Heart left ventricle (tissue), 16 donors: ENCODE data around the gene HPSE. TPM values are rescaled to one million over a fixed set of nuclear protein-coding genes. Genes with fewer than 3 reads are reported as not detected.

Source experiments
- ATAC-seq, 4 donors: fragments of 200-7000 bp; cut with Tn5 transposase; one replicate each; pipeline ENCODE4 v1.9.1; 2020 to 2022; ENCODE audit warnings: moderate library complexity in 4 of 4, mild to moderate bottlenecking in 3 of 4, moderate number of reproducible peaks in 1 of 4
- DNase-seq, 5 donors: peaks; one replicate each; pipeline ENCODE4 v3.0.0-alpha.2; 2020
- H3K27ac ChIP-seq, 12 donors: fragments of 200-600 bp; sonication (generic) in 4 of 12; one replicate each; pipeline versions ENCODE4 v1.5.0 to v1.8.0; 2016 to 2022; ENCODE audit warnings: mild to moderate bottlenecking in 2 of 12
- H3K27me3 ChIP-seq, 9 donors: fragments of 200-600 bp; sonication (generic) in 2 of 9; one replicate each; pipeline versions ENCODE4 v1.5.1 to v1.8.0; 2016 to 2022; ENCODE audit warnings: mild to moderate bottlenecking in 3 of 9
- H3K36me3 ChIP-seq, 9 donors: fragments of 200-600 bp; sonication (generic) in 2 of 9; one replicate each; pipeline versions ENCODE4 v1.5.0 to v1.8.0; 2018 to 2022; ENCODE audit warnings: mild to moderate bottlenecking in 2 of 9
- H3K4me1 ChIP-seq, 12 donors: fragments of 200-600 bp; sonication (generic) in 4 of 12; one replicate each; pipeline versions ENCODE4 v1.5.0 to v1.8.0; 2016 to 2022; ENCODE audit warnings: mild to moderate bottlenecking in 3 of 12
- H3K4me3 ChIP-seq, 12 donors: fragments of 200-600 bp; sonication (generic) in 4 of 12; one replicate each; pipeline versions ENCODE4 v1.5.0 to v1.8.0; 2017 to 2022; ENCODE audit warnings: mild to moderate bottlenecking in 9 of 12, moderate library complexity in 4 of 12
- H3K9me3 ChIP-seq, 12 donors: fragments of 200-600 bp; sonication (generic) in 4 of 12; one replicate each; pipeline versions ENCODE4 v1.5.0 to v1.8.0; 2016 to 2022; ENCODE audit warnings: mild to moderate bottlenecking in 1 of 12
- POLR2A ChIP-seq, 2 donors: fragments of 450-650 bp; IDR thresholded peaks; one replicate each; pipeline ENCODE4 v1.6.1; 2017; ENCODE audit warnings: antibody characterized with exemption in 2 of 2, mild to moderate bottlenecking in 2 of 2, moderate library complexity in 2 of 2
- WGBS, 4 donors: extraction: QIAGEN DNeasy Blood & Tissue Kit in 2 of 4; methylation state at CpG; one replicate each; pipeline versions ENCODE4 v1.1.5 to v1.1.7; 2013 to 2018; 5-methylcytosine and 5-hydroxymethylcytosine counted together
- intact Hi-C, 10 donors: fragments of 100-400 bp; cut with DNase I; formaldehyde crosslinking; loops; one replicate each; pipeline versions ENCODE4 v1.11.1 to v1.14.2; 2022
- polyA plus RNA-seq, 2 donors: library from polyadenylated mRNA; stranded (reverse); fragments of 200-250 nt; gene quantifications; one replicate each; pipeline ENCODE4 v1.2.3, GENCODE V29; 2013
- total RNA-seq, 9 donors: library from RNA; depleted of rRNA in 2 of 9; stranded (reverse); fragments of >200 nt in 2 of 9; fragmentation: NEBNext Ultra II Directional in 3 of 9; extraction: Animal tissue kit (Norgen Biotek cat#: 25700) in 3 of 9; gene quantifications; one replicate each; pipeline versions ENCODE4 v1.1.0 to v1.2.4, GENCODE V29; 2016 to 2023
- TF ChIP-seq, protein P1 (sequence below), 12 donors: fragments of 200-600 bp; sonication (generic) in 4 of 12; IDR thresholded peaks; one replicate each; pipeline versions ENCODE4 v1.5.0 to v1.8.0; 2018 to 2022; ENCODE audit warnings: antibody characterized with exemption in 12 of 12, mild to moderate bottlenecking in 5 of 12
- donor health status: ischemic (EF 13 %, LVEDD 7.1; RV severe dilation, severe dysfunction).
- donor health status: healthy with polysubstance abuse.
- donor health status: DM: no; HTN: yes; CAD: no.
- donor health status: DM: no; HTN: no; CAD: no.
- donor health status: ischemic (EF 25% LVEDD 6.9; RV normal size, moderate dysfunction).
- donor health status: ischemic (EF 25% LVEDD 5.7; RV mildly dilated, moderate dysfunction).
- donor health status: healthy.
- donor health status: DM: yes; HTN: yes; CAD: no.
- donor health status: ischemic (EF 35%, LVEDD 5.7; RV mildly dilated, moderate dysfunction).
- donor health status: nonischemic (EF 11% LVEDD 7.7; RV severe dilation, severe dysfunction).
- donor health status: DM: yes; HTN: yes; CAD: no.
- donor health status: PGD.
- donor health status: ischemic (EF 29% LVEDD 5.4; RV normal size, mild dysfunction).
- donor health status: nonischemic (EF 23%, LVEDD 6.1; RV moderate dilation, normal function).

Gene HPSE
- total and polyA plus RNA-seq, 11 donors = 0.15 to 6.2 (median 0.65) TPM

DNA sequence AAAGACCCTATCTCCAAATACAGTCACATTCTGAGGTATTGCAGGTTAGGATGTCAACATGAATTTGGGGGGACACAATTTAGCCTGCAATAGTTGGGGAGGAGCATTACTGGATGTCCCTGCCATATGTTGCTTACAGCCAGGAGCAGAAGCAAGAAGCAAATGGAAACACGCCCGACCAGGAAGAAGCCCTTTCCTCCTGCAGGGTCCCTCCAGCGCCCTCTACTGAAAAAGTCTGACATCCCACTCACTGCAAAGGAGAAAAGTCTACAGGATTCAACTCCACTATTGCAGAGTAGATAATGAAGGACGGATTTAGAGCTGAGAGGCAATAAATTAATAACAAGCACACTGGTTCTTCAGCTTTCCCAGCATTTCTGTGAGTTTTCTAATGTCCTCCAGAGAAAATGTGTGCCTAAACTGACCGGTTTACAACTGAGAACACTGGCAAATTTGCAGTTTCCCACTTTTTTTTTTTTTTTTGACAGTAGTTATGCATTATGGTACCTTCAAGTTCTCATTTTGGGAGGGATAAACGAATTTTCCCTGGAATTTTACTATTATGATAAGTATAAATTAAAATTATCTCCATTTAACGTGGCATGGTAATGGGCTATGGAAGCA lies 81.8 kb downstream of the HPSE start:
- ATAC-seq = peak in 3 of 4 donors; percentile 49 to 58 (median 53)
- whole genome bisulfite sequencing, 4 donors = 40 to 49% (median 41%) methylated on average over 7 of the region's 7 CpGs

DNA sequence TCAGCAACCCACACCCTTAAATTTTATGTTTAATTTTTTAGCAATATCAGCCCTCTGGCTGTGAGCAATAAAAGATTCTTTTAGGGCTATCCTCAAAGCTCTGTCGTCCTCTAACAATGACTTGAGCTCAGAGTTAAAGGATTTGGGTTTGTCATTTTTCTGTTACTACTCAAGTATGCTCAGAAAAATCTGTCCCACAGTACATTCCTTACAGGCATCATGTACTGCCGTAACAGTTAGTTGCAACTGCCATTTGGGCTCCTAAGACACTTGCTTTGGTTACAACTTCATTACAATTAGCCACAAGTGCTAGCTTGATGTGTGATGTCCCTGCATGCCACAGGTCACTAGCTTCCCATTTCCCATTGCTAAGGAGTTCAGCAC lies 83.2 kb downstream of the HPSE start:
- Histone ChIP-seq H3K36me3 (no peaks in the 10 kb centered on the region), H3K4me1 (peaks cover 0 to 24% (median 0%) of the 10 kb centered on the region in 12 donors), H3K27me3 (no peaks in the 10 kb centered on the region), H3K4me3 (no peak overlapping the region), H3K9me3 (no peaks in the 10 kb centered on the region), H3K27ac (no peak overlapping the region)
- DNase-seq (no peak), ATAC-seq (no peak)
- TF ChIP-seq, protein P1, sequence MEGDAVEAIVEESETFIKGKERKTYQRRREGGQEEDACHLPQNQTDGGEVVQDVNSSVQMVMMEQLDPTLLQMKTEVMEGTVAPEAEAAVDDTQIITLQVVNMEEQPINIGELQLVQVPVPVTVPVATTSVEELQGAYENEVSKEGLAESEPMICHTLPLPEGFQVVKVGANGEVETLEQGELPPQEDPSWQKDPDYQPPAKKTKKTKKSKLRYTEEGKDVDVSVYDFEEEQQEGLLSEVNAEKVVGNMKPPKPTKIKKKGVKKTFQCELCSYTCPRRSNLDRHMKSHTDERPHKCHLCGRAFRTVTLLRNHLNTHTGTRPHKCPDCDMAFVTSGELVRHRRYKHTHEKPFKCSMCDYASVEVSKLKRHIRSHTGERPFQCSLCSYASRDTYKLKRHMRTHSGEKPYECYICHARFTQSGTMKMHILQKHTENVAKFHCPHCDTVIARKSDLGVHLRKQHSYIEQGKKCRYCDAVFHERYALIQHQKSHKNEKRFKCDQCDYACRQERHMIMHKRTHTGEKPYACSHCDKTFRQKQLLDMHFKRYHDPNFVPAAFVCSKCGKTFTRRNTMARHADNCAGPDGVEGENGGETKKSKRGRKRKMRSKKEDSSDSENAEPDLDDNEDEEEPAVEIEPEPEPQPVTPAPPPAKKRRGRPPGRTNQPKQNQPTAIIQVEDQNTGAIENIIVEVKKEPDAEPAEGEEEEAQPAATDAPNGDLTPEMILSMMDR (IDR thresholded peaks at IDR 0.05) = no peak
- no peak for TF ChIP-seq POLR2A (IDR thresholded peaks at IDR 0.05)
- intact Hi-C loops = loop anchor here in 3 of 10 donors (5.0 to 10.0 kb wide), 3 partner anchors 169 to 787 kb away; no protein-coding TSS in a partner anchor
- WGBS, 4 donors = 72 to 93% (median 82%) methylated on average over 2 of the region's 2 CpGs

More for the DNA sequence above, 81.8 kb downstream of the HPSE start:
- peak in 4 of 5 donors; percentile 45 to 59 (median 49) for DNase-seq
- H3K36me3 ChIP-seq = no peaks in the 10 kb centered on the region
- TF ChIP-seq POLR2A (IDR thresholded peaks at IDR 0.05) = no peak
- TF ChIP-seq, protein P1 (IDR thresholded peaks at IDR 0.05) = peak; percentile 24 to 72 (median 46)
- intact Hi-C loops = loop anchor here in 3 of 10 donors (5.0 to 10.0 kb wide), 3 partner anchors 171 to 788 kb away; no protein-coding TSS in a partner anchor
- peaks cover 0 to 30% (median 0%) of the 10 kb centered on the region in 12 donors for H3K4me1 ChIP-seq
- H3K27ac ChIP-seq = no peak overlapping the region
- no peaks in the 10 kb centered on the region for H3K27me3 ChIP-seq
- no peaks in the 10 kb centered on the region for H3K9me3 ChIP-seq
- H3K4me3 ChIP-seq = no peak overlapping the region

DNA sequence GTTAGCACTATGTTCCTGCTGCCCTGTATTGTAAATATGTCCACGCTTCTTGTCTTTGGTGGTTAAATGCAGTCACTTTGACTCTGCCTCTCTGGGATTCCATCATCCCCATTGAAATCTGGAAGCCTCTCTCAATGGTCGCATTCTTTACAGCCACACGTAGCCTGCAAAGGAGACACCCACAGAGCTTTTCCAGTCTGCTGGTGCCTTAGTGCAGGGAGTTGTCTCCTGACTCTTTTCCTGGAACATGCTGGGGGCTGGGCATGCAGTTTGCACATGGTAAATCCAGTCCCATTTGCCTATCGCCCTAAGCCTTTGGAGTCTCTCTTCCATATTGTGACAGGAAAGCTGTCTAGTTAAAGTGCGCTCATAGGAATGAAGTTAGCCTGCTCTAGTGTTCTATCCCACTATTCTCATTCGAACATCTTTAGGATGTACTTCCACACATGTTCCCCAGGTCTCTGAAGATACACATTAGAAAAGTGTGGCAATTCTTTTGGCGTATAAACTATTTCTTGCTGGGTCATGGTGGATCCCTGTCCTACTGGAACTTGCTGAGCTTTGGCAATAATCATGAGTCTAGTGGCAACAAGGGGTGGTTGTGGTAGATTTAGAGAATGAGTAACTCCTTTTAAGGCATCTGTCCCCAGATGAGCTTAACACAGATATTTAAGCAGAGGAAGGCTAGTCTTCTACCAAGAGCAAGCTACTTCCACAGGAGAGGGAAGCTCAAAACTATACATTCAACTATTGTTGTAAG lies 83.8 kb downstream of the HPSE start:
- TF ChIP-seq POLR2A (IDR thresholded peaks at IDR 0.05) = no peak
- TF ChIP-seq, protein P1 (IDR thresholded peaks at IDR 0.05) = no peak
- intact Hi-C loops = loop anchor here in 3 of 10 donors (5.0 to 10.0 kb wide), 3 partner anchors 169 to 786 kb away; no protein-coding TSS in a partner anchor
- no peaks in the 10 kb centered on the region for H3K9me3 ChIP-seq
- DNase-seq = no peak
- no peak for ATAC-seq
- H3K36me3 ChIP-seq = no peaks in the 10 kb centered on the region
- no peaks in the 10 kb centered on the region for H3K27me3 ChIP-seq
- peaks cover 0 to 20% (median 0%) of the 10 kb centered on the region in 12 donors for H3K4me1 ChIP-seq
- WGBS, 4 donors = 76 to 90% (median 89%) methylated on average over 7 of the region's 7 CpGs
- H3K4me3 ChIP-seq = no peak overlapping the region
- no peak overlapping the region for H3K27ac ChIP-seq

DNA sequence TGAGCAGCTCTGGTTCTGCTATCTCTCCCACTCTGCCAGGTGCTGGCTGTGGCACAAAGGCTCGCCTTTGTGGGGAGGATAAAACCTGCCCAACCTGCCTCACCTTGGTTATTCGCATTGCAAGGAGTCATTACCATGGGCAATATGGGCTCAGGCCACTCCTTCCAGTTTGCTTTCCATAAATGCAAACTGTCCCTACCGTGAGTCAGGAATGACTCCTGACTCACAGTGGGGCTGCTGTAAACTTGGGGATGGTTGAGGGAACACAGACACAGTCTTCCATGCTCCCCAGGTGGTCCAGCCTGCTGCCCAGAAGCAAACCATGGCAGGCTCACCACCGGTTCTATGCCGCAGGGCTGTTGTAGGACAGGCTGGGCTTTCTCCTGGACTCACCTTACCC lies 86.2 kb downstream of the HPSE start:
- TF ChIP-seq, protein P1 (IDR thresholded peaks at IDR 0.05) = no peak
- TF ChIP-seq POLR2A (IDR thresholded peaks at IDR 0.05) = no peak
- intact Hi-C loops = no loop called here

More for the DNA sequence above, 86.2 kb downstream of the HPSE start:
- H3K27ac ChIP-seq = no peak overlapping the region
- no peaks in the 10 kb centered on the region for H3K36me3 ChIP-seq
- H3K4me1 ChIP-seq = peaks cover 0 to 13% (median 0%) of the 10 kb centered on the region in 12 donors
- ATAC-seq (no peak), DNase-seq (no peak)
- H3K9me3 ChIP-seq = no peaks in the 10 kb centered on the region
- no peak overlapping the region for H3K4me3 ChIP-seq
- WGBS, 4 donors = 89 to 96% (median 93%) methylated on average over 5 of the region's 5 CpGs
- H3K27me3 ChIP-seq = no peaks in the 10 kb centered on the region
